Gastrocnemius medialis (tissue), 4 donors: Measurements from ENCODE around the gene GHRL. TPM values are rescaled to one million over a fixed set of nuclear protein-coding genes. Genes with fewer than 3 reads are reported as not detected.
"Not testable (repeated sequence)": the region's sequence is repeated elsewhere in the genome, so short reads cannot be mapped to it uniquely, and the experiment has no call there.

ENCODE experiments used
- ATAC-seq, 2 donors: fragments of 150-250 bp; one replicate each; pipeline ENCODE4 v1.9.1; 2016
- DNase-seq, 2 donors: peaks; one replicate each; pipeline ENCODE4 v3.0.0-alpha.2; 2019
- H3K27ac ChIP-seq, 4 donors: fragments of 200-600 bp; sonication (generic); 1 replicate in 1 of 4; 2 replicates in 3 of 4; pipeline ENCODE4 v1.5.1; 2016 to 2018; ENCODE audit warnings: mild to moderate bottlenecking in 2 of 4, moderate library complexity in 1 of 4
- H3K27me3 ChIP-seq, 3 donors: fragments of 200-600 bp; sonication (generic) in 2 of 3; 1 replicate in 1 of 3; 2 replicates in 2 of 3; pipeline versions ENCODE4 v1.5.1 to v1.6.0; 2016 to 2019; ENCODE audit warnings: mild to moderate bottlenecking in 1 of 3, moderate library complexity in 1 of 3
- H3K36me3 ChIP-seq, 2 donors: fragments of 200-600 bp; sonication (generic) in 1 of 2; one replicate each; pipeline ENCODE4 v1.5.1; 2017 to 2018
- H3K4me1 ChIP-seq, 2 donors: fragments of 200-600 bp; sonication (generic) in 1 of 2; one replicate each; pipeline ENCODE4 v1.5.1; 2016 to 2017; ENCODE audit warnings: mild to moderate bottlenecking in 2 of 2
- H3K4me3 ChIP-seq, 4 donors: fragments of 200-600 bp; sonication (generic) in 3 of 4; 1 replicate in 1 of 4; 2 replicates in 3 of 4; pipeline ENCODE4 v1.5.1; 2016 to 2019; ENCODE audit warnings: mild to moderate bottlenecking in 2 of 4
- H3K9me3 ChIP-seq, 3 donors: fragments of 200-600 bp; sonication (generic) in 2 of 3; 1 replicate in 1 of 3; 2 replicates in 2 of 3; pipeline ENCODE4 v1.5.1; 2016 to 2019
- CTCF ChIP-seq, 5 experiments: fragments of 450-650 bp in 3 of 5; fragments of 200-600 bp in 2 of 5; sonication (generic) in 2 of 5; IDR thresholded peaks in 4 of 5; conservative IDR thresholded peaks in 1 of 5; 1 replicate in 4 of 5; 2 replicates in 1 of 5; pipeline ENCODE4 v1.5.1; 2016 to 2019; ENCODE audit warnings: antibody characterized with exemption in 5 of 5, mild to moderate bottlenecking in 3 of 5, moderate library complexity in 3 of 5
- POLR2A ChIP-seq, 2 donors: fragments of 450-650 bp; IDR thresholded peaks; one replicate each; pipeline ENCODE4 v1.6.1; 2017; ENCODE audit warnings: antibody characterized with exemption in 2 of 2, mild to moderate bottlenecking in 2 of 2, moderate library complexity in 2 of 2
- in situ Hi-C, 4 donors: fragments of 200-750 bp; cut with MboI; loops; one replicate each; pipeline versions ENCODE4 v1.15.0 to v1.8.0; 2017; ENCODE audit warnings: low sequenced_read_pairs in 4 of 4
- intact Hi-C: fragments of 100-400 bp; cut with DNase I; formaldehyde crosslinking; loops from one replicate; pipeline ENCODE4 v1.15.1; 2023; ENCODE audit warnings: low total_unique reads
- total RNA-seq, 4 donors: library from RNA; depleted of rRNA; stranded (reverse); fragments of >200 nt; gene quantifications; one replicate each; pipeline versions ENCODE4 v1.1.0 to v1.2.3, GENCODE V29; 2016

GHRL gene
- total RNA-seq, 4 donors from 2014 or later: not detected

GRCh38 chr3:10303785-10304184 lies 11.0 kb upstream of the GHRL start:
- in situ Hi-C loops: no loop called here
- peaks cover 0 to 6% of the 10 kb centered on the region in 2 donors for H3K4me1 ChIP-seq
- intact Hi-C loops: no loop called here
- H3K9me3 ChIP-seq: no peaks in the 10 kb centered on the region
- no peak overlapping the region for H3K27ac ChIP-seq
- peaks cover 0 to 95% of the 10 kb centered on the region in 2 donors for H3K36me3 ChIP-seq
- no peak for TF ChIP-seq POLR2A (IDR thresholded peaks at IDR 0.05)
- no peak for DNase-seq
- H3K27me3 ChIP-seq: no peaks in the 10 kb centered on the region
- ATAC-seq: no peak
- no peak overlapping the region for H3K4me3 ChIP-seq

- Histone ChIP-seq H3K9me3 (no peaks in the 10 kb centered on the region), H3K36me3 (peaks cover 0 to 91% of the 10 kb centered on the region in 2 donors), H3K27ac (no peak overlapping the region), H3K27me3 (no peaks in the 10 kb centered on the region), H3K4me3 (no peak overlapping the region), H3K4me1 (peaks cover 0 to 6% of the 10 kb centered on the region in 2 donors)
- in situ Hi-C loops: no loop called here
- intact Hi-C loops: no loop called here
- TF ChIP-seq POLR2A (IDR thresholded peaks at IDR 0.05): no peak
- TF ChIP-seq CTCF (IDR thresholded peaks at IDR 0.05 in 4 of 5, conservative IDR thresholded peaks at IDR 0.05 in 1 of 5): no peak
- ATAC-seq: no peak
- DNase-seq: no peak
Measured at GRCh38 chr3:10303105-10303504, 10.4 kb upstream of the GHRL start.

GRCh38 chr3:10300087-10300486 lies 7.3 kb upstream of the GHRL start:
- no peak overlapping the region for H3K4me3 ChIP-seq
- no peaks in the 10 kb centered on the region for H3K27me3 ChIP-seq
- H3K9me3 ChIP-seq: no peaks in the 10 kb centered on the region
- H3K4me1 ChIP-seq: peaks cover 0 to under 1% of the 10 kb centered on the region in 2 donors
- DNase-seq (no peak), ATAC-seq (no peak)
- H3K27ac ChIP-seq: peak overlapping the region in 1 of 4 donors; percentile 3
- intact Hi-C loops (no loop called here), in situ Hi-C loops (no loop called here)
- peaks cover 0 to 74% of the 10 kb centered on the region in 2 donors for H3K36me3 ChIP-seq
- TF ChIP-seq CTCF (IDR thresholded peaks at IDR 0.05 in 4 of 5, conservative IDR thresholded peaks at IDR 0.05 in 1 of 5) (no peak), POLR2A (IDR thresholded peaks at IDR 0.05) (no peak)

GRCh38 chr3:10299679-10300078 lies 6.9 kb upstream of the GHRL start:
- TF ChIP-seq CTCF (IDR thresholded peaks at IDR 0.05 in 4 of 5, conservative IDR thresholded peaks at IDR 0.05 in 1 of 5) (no peak), POLR2A (IDR thresholded peaks at IDR 0.05) (no peak)
- Histone ChIP-seq H3K4me1 (no peaks in the 10 kb centered on the region), H3K9me3 (no peaks in the 10 kb centered on the region), H3K27me3 (no peaks in the 10 kb centered on the region), H3K4me3 (no peak overlapping the region), H3K36me3 (peaks cover 0 to 70% of the 10 kb centered on the region in 2 donors), H3K27ac (peak overlapping the region in 1 of 4 donors; percentile 3)
- DNase-seq (no peak), ATAC-seq (no peak)
- intact Hi-C loops (no loop called here), in situ Hi-C loops (no loop called here)

GRCh38 chr3:10299175-10299574 lies 6.4 kb upstream of the GHRL start:
- TF ChIP-seq CTCF (IDR thresholded peaks at IDR 0.05 in 4 of 5, conservative IDR thresholded peaks at IDR 0.05 in 1 of 5): no peak
- TF ChIP-seq POLR2A (IDR thresholded peaks at IDR 0.05): no peak
- ATAC-seq (no peak), DNase-seq (no peak)
- H3K9me3 ChIP-seq: no peaks in the 10 kb centered on the region
- no peaks in the 10 kb centered on the region for H3K27me3 ChIP-seq
- intact Hi-C loops (no loop called here), in situ Hi-C loops (no loop called here)
- H3K27ac ChIP-seq: peak overlapping the region in 1 of 4 donors; percentile 3
- H3K4me3 ChIP-seq: no peak overlapping the region
- peaks cover 0 to 65% of the 10 kb centered on the region in 2 donors for H3K36me3 ChIP-seq
- no peaks in the 10 kb centered on the region for H3K4me1 ChIP-seq

- DNase-seq, H3K4me3 ChIP-seq, H3K9me3 ChIP-seq, H3K27ac ChIP-seq, in situ Hi-C loops, ATAC-seq, intact Hi-C loops, H3K27me3 ChIP-seq, H3K4me1 ChIP-seq: not testable (repeated sequence)
- H3K36me3 ChIP-seq: peaks cover 0 to 54% of the 10 kb centered on the region in 2 donors
Measured at GRCh38 chr3:10298064-10298463, 5.3 kb upstream of the GHRL start.
